Measurements from ENCODE around the gene TTC1.

DNA sequence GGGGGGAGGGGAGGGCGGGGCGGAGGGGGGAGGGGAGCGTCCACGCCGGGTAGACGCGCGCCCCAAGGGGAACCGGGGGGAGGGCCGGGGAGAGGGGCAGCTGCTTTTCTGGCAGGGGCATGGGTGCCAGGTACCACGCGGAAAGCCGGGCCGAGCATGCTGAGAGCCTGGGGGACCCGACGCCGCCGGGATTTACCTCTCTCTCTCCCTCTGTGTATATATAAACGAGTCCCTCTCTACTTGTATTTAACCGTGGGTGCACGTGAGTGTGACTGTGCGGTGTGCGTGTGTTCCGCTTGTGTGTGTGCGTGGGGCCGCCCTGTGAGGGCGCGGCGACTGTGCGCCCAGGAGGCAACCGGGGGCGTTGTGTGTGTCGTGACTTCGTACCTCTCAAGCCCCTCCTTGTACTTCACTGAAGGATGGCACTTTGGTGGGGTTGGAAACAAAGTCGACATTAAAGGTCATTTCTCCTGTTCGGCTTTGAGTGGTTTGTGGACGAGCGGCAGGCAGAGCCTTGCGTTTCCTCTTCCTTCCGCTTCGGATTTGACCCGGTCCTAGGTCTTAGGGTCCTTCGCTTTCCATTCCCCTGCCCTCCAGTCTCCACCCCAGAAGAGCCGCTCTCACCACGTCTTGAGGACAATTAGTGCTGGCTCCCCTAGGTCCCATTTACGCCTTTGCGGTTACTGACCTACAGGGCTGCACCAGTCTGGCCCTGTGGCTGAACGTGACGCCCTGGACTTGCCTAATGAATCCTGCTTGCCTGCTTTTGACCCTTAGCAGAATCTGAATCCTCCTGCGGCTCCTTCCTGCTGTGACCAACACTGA lies 36.2 kb upstream of the TTC1 start:
- TF ChIP-seq, protein P1, sequence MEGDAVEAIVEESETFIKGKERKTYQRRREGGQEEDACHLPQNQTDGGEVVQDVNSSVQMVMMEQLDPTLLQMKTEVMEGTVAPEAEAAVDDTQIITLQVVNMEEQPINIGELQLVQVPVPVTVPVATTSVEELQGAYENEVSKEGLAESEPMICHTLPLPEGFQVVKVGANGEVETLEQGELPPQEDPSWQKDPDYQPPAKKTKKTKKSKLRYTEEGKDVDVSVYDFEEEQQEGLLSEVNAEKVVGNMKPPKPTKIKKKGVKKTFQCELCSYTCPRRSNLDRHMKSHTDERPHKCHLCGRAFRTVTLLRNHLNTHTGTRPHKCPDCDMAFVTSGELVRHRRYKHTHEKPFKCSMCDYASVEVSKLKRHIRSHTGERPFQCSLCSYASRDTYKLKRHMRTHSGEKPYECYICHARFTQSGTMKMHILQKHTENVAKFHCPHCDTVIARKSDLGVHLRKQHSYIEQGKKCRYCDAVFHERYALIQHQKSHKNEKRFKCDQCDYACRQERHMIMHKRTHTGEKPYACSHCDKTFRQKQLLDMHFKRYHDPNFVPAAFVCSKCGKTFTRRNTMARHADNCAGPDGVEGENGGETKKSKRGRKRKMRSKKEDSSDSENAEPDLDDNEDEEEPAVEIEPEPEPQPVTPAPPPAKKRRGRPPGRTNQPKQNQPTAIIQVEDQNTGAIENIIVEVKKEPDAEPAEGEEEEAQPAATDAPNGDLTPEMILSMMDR (IDR thresholded peaks at IDR 0.05): no peak
- TF ChIP-seq POLR2AphosphoS5 (IDR thresholded peaks at IDR 0.05; ENCODE audit: low read depth, low read length) (no peak), SIN3A (IDR thresholded peaks at IDR 0.05; ENCODE audit: borderline replicate concordance, insufficient read depth, low read depth, low read length) (no peak), TCF7L2 (IDR thresholded peaks at IDR 0.05; ENCODE audit: low read depth, low read length) (no peak)
- TF ChIP-seq, protein P2, sequence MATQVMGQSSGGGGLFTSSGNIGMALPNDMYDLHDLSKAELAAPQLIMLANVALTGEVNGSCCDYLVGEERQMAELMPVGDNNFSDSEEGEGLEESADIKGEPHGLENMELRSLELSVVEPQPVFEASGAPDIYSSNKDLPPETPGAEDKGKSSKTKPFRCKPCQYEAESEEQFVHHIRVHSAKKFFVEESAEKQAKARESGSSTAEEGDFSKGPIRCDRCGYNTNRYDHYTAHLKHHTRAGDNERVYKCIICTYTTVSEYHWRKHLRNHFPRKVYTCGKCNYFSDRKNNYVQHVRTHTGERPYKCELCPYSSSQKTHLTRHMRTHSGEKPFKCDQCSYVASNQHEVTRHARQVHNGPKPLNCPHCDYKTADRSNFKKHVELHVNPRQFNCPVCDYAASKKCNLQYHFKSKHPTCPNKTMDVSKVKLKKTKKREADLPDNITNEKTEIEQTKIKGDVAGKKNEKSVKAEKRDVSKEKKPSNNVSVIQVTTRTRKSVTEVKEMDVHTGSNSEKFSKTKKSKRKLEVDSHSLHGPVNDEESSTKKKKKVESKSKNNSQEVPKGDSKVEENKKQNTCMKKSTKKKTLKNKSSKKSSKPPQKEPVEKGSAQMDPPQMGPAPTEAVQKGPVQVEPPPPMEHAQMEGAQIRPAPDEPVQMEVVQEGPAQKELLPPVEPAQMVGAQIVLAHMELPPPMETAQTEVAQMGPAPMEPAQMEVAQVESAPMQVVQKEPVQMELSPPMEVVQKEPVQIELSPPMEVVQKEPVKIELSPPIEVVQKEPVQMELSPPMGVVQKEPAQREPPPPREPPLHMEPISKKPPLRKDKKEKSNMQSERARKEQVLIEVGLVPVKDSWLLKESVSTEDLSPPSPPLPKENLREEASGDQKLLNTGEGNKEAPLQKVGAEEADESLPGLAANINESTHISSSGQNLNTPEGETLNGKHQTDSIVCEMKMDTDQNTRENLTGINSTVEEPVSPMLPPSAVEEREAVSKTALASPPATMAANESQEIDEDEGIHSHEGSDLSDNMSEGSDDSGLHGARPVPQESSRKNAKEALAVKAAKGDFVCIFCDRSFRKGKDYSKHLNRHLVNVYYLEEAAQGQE (IDR thresholded peaks at IDR 0.05; ENCODE audit: insufficient read depth in 1 of 2, low read depth in 2 of 2, low read length in 1 of 2): no peak

All from Panc1 (cell line).